Measurements from ENCODE around the gene TRAPPC12.

DNA sequence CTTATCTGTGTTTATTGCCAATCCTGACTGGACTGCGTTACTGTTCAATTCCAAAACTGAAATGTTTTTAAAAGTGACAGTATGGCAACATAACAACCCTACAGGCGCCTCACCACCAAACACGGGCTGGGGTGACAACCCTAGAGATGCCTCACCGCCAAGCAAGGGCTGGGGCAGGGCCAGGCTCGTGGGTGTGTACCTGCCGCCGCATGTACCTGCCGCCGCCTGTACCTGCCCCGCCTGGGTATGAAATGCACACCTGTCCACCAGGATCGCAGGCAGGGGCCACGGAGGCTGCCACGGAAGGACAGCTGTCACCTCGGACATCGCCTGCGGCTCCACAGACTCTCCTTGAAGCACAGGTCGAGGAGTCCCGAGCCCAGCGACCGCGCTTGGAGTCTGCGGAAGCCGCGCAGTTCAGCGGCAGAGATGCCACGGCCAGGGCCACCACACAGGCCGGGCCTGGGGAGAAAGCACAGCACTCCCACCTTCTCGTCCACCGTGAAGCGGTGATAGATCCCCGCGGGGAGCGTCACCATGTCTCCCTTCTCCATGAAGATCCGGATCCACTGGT, 120.9 kb downstream of the TRAPPC12 start:
- TF ChIP-seq, protein P1, sequence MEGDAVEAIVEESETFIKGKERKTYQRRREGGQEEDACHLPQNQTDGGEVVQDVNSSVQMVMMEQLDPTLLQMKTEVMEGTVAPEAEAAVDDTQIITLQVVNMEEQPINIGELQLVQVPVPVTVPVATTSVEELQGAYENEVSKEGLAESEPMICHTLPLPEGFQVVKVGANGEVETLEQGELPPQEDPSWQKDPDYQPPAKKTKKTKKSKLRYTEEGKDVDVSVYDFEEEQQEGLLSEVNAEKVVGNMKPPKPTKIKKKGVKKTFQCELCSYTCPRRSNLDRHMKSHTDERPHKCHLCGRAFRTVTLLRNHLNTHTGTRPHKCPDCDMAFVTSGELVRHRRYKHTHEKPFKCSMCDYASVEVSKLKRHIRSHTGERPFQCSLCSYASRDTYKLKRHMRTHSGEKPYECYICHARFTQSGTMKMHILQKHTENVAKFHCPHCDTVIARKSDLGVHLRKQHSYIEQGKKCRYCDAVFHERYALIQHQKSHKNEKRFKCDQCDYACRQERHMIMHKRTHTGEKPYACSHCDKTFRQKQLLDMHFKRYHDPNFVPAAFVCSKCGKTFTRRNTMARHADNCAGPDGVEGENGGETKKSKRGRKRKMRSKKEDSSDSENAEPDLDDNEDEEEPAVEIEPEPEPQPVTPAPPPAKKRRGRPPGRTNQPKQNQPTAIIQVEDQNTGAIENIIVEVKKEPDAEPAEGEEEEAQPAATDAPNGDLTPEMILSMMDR (IDR thresholded peaks at IDR 0.05; ENCODE audit: borderline replicate concordance, extremely low read depth, low read length, poor library complexity, severe bottlenecking) = no peak
- TF ChIP-seq EZH2 (IDR thresholded peaks at IDR 0.05; ENCODE audit: borderline replicate concordance, low read depth, low read length, severe bottlenecking) = no peak

Data from DND-41 (cell line).